Smooth muscle cell of the brain vasculature (primary cell): ENCODE measurements around the gene FYN.
A peak's percentile ranks its signal among the peaks of the same experiment; 100 is the strongest.

Source experiments
- DNase-seq: peaks from one replicate; pipeline ENCODE4 v3.0.0-alpha.2; 2012; ENCODE audit warnings: low read depth, low spot score

The FYN gene

DNA sequence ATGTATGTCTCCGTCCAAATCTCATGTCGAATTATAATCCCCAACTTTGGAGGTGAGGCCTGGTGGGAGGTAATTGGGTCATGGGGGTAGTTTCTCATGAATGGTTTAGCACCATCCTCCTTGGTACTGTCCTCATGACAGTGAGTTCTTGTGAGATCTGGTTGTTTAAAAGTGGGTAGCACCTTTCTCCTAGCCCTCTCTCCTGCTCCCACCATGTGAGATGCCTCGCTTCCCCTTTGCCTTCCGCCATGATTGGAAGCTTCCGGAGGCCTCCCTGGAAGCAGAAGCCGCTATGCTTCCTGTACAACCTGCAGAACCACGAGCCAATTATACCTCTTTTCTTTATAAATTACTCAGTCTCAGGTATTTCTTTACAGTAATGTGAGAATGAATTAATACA is 123.1 kb downstream of the FYN start:
- no peak for DNase-seq

DNA sequence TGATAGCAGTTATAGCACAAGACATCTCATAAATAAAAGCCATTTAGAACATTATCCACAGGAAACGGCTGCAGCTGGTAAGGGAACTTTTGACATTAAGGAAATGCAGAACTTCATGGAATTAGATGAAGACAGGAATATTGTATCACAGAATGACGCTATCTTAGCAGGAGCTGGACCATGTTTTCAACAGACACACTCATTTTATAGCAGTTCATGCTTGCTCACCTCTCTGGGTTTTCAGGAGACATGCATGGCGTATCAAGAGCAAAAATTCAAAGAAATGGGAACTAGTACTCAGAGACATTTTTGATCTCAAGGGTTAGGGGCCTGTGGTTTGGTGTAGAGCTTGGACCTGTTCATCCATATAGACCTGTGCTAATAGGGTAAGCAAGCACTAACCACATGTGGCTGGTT is 125.0 kb downstream of the FYN start:
- no peak for DNase-seq

DNA sequence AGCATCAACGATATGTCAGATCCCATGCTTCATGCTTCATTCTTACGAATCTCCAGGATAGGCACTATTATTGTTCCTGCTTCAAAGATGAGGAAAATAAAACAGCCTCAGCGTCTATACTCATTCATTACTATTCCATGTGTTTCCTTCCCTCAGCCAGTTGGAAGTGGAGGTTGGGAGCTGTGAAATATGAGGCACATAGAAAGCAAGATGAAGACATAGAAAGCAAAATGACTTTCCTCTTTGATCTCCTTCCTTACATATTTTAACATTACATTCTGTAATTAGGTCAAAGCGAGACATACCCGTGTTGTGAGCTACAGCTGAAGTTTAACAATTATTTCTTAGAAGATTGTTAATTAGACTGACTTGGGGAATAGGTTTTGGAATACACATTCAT is 125.4 kb downstream of the FYN start:
- no peak for DNase-seq

DNA sequence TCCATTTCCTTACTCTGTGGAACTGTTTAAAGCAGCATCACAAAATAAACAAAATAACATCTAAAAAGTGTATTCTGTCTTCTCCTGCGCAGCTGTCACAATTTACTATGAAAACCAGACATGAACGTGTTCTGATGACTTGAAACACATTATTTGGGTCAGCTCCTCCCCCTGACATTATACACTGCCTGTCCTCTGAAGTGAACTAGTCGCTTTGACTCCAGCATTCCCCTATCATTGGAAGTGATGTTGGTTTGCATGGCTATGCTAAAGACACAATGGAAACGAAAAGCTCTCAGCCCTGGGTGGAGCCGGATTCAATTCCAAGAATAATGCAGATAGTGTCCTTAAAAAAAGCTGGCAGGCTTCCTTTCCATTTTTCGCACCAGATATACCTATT is 125.9 kb downstream of the FYN start:
- DNase-seq = no peak

DNA sequence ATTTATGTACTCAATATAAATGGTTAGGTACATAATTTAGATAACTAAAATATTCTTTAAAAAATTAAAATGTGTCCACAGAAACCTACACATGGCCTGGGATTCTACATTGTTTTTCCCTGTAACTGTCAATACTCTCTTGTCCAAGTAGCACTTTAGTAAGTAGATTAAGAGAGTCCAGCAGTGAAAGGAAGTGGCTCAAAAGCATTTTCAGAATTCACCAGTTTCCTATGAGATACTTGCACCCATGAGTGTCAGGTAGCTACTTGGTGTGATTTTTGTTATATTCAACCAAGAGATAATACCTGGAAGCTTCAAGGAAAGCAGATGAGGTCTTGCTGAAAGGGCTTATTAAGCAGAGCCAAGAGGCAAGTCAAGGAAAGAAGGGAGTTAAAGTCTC is 126.3 kb downstream of the FYN start:
- no peak for DNase-seq

DNA sequence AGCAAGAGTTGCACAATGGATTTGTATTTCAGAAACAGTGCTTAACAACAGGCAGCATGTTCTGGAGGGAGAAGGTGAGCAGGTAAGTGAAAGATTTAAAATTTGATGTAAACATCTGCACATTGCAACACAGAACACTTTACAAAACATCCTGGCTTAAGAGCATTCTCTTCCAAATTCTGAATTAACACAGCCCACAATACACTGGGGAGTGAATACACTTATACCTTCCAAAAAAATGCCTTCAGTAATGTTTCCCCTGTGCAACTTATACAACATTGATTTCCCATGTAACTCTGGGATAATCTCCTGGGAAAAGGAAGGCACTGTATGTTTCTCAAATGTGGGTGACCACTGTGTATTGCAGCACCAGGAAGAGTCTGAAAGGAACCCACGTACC is 127.6 kb downstream of the FYN start:
- DNase-seq = no peak

DNA sequence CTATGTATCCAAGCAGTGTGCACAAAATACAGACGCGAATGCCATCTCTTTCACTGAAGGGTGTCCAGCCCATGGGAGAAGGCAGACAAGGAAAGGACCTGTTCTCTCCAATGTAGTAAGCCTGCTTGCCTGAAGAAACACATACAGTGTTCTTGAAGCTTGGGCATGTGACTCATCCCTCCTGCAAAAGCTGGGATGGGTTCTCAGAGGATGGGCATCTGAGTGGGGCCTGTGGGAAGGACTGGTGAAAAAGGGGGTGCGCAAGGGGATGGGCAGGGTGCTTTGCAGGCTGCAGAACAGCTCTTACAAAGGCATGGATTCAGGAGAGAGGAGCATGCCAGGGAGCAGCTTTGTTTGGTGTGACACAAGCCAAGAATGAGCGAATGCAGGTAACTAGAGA is 128.1 kb downstream of the FYN start:
- DNase-seq = no peak

DNA sequence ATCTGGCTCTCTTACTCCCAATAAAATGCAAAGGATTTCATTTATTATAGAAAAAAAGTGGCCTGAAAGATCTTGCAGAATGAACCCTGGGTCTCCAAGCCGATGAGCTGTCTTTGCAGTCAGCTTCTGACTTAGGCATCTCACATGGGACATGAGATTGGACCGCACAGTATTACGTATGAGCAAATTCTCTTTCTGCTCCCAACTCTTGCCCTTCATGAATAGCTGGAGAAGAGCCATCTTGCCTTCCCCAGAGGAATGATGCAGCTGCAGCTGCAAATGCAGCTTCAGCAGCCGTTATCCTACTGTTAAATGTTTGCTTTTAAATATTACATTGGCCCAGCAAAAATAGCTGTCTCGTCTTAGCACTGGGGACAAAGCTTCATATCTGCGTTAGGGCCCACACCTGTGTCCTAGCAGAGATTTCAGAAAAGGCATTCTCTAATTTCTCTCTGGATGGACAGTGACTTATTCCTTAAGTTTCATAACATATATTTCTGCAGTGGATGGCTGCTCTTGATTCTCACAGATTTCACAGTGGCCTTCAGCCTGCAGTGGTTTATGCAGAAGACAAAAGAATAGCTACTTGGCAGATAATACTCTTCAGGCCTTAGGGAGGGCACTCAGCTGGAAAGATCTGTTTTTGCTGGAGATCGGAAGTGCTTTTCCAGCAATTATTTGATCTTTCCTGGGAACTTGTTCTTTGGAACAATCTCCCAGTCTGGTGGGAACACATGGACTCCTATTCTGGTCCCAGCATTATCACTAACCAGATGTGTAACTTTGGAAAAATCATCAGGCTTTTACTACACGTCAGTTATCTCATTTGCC is 129.2 kb downstream of the FYN start:
- no peak for DNase-seq

DNA sequence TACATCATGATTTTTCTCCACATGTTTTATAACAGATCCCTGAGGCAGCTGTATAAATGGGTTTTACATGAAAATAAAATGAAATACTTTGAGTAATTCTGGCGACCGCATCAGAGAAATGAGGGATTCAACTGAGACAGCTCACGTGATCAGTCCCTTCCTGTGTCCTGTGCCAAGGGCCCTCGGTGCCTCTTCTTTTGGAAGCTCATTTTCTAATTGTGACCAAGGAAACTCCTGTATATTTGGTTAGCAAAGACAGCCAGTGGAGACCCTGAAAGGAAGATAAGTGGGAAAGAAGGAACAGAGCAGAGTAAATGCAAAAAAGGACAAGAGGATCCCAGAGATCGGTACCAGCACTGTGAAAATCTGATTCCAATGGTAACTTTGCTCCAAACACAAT is 129.9 kb downstream of the FYN start:
- DNase-seq = no peak

DNA sequence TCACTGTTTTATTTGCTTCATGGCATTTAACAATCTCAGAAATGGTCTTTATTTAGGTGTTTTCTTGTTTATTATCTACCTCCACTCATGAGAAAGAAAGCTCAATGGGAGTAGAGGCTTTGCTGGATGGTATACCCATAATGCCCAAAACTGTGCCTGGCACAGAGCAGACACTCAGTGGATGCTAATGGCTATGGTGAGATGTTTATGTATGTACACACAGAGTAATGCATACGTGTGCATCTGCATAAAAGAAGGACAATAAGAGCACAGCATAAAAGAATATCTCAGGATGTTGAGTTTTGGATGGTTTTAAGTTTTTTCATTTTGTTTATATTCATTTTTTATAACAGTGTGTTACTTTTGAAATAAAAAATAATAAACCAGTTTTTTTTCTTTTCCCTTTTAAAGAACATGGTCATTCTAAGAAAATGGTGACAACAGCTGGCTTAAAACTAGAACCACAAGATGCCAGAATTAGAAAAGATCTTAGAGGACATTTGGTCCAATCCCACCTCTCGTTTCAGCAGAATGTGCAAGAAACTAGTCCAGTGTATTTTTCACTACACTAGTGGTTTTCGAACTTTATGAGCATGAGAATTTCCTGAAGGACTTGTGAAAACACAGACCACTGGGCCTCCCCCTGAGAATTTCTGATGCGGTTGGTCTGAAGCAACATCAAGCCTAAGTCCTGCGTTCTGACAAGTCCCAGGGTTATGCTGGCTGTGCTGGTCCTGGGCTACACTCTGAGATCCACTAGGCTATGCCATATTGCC is 131.9 kb downstream of the FYN start:
- no peak for DNase-seq

DNA sequence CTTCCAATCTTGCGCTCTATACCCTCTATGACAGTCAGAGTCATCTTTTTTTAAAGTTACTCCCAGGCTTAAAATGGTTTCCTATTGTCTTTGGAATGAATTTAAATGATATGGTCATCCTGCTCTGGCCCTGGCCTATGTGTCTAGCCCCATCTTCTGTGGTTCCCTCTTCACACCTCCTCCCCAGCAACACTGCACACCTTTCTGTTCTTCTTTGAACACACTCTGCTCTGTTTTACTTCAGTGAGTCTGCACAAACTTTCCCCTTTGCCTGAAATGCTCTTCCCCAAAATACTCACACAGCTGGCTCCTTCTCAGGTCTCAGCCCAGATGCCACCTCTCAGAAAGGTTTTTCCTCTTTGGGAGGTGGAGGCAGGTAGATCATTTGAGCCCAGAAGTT is 132.7 kb downstream of the FYN start:
- no peak for DNase-seq

DNA sequence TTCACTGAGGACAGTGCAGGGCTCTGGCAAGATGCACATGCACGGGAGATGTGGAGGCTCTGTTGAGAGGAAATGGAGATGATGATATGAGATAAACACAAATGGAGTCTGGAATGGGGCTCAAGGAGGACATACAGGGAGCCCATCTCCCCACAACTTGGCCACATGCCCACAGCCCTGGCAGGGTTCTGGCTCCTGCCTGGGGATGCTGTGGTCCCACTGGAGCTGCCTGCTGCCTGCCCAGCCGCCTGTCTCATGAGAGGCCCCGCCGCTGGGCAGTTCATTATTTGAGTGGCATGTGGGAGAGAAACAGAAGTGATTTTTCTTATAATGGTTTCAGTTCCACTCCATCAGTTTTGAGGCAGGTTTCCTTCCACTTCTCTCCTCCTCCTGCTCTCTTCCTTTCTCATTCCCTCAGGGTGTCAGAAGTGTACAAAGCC is 134.0 kb downstream of the FYN start:
- DNase-seq = no peak

DNA sequence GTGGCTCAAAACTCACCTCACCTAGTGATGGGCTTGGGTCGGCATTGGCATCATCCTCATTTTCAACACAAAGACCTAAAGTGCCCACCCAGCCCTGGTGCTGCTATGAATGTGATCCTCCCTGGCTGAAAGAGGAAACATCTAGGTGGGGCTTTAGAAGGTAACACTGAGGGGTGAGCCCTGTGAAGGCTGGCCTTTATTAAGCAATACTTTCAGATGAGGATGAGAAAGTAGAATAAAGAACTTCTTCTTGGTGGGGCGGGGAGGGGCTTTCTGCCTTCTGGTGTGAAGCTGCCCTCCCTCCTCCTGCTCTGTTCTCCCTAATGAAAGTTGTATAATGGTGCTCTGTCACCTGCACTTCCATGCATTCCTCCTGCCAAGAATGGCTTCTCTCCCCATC is 134.6 kb downstream of the FYN start:
- DNase-seq = no peak

DNA sequence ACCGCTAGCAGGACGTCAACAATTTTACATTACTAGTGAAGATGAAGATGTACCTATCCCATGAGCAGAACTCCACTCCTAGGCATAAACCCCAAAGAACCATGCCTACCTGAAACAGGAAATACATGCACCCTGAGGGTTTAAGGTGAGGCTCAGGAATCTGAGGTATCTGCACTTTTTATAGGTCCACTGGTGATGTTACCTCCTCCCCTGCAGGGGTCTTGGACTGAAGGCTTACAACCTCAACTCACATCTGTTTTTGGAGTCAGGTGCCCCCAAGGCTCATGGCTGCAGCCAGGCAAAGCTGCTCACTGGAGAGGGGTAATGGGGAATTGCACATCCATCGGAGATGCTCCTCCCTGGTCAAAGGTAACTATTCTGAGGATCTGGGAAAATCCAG is 135.1 kb downstream of the FYN start:
- DNase-seq = no peak

DNA sequence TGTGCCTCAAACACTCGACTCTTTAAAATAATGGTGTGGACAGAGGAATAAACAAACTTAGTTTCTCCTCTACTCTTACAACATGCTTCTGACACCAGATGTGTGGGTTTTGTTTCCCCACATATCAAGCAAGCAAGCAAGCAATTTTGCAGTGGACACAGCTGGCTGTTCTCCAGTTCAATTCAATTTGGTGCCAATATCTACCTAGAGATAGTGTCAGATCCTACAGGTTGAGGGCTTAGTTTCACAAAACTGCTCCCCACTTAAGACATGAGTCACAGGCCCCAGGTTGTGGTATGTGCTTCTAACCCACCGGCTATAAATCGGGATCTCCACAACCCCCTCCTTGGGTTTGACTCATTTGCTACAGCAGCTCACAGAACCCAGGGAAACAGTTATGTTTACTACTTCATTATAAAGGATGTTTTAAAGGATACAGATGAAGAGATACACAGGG is 136.2 kb downstream of the FYN start:
- DNase-seq = no peak

DNA sequence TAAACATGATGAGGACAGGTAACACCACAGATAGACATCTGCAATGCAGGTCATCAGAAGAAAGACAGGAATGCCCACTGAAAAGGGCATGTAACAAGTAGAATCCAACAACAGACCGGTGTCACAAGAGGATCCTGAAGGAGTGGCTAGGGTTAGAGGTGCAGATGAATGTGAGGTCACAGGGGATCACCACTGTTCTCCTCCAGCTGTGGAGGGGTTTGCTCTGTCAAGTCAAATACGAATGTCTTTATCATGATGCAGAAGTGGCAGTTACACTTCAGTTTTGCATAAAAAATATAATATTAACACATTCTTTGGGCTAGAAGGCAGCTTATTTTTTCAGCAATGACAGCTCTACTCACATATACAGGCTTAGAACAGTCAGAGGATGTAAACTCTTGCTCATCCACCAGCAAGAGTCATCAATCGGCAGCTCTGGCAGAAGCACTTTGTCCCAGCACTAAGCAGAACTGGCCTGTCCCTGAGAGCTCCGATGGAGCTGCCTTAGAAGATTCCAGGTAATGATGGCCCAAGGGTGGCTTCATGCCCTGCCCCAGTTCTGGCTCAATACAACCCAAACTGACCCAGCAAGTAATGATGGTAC is 137.1 kb downstream of the FYN start:
- no peak for DNase-seq

DNA sequence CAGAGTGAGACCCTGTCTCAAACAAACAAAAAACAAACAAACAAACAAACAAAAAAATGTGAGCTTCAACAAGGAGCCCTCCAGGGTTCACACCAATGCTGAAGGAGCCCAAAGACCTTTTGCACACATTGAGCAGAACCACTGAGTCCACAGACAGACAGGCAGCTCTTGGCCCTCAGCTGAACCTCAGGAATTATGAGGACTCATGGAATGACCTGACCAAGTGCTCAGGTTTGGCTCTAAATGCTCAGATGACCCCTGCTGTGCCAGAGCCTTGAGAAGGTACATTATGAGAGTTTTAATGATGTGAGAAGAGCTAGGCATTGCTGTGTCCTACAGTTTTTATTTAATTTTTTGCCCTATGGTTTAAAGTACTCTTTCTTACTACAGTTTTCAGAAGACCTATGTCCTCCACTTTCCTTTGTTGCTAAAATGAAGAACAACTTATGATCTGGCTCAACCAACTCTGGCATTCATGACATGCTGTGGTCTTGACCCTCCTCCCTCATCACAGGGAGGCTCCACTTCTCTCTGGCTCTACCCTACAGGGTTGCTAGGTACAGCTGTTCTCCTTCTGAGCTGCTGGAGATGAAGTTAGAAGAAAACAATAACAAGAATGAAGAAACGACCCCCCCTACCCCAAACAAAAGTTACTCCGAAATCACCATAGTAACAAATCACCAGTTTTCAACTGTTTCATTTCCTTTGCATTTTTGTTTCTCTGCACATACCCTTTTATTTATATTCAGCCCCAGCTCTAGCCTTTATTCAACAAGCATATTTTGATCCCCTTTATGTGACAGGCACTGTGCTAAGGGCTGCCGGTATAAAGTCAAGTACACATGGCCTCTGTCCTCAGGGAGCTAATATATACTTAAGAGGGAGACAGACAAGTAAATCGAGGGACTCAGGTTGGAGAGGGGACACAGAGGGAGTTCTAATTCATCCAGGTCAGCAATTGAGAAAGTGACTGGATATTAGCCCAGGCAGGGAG is 138.9 kb downstream of the FYN start:
- DNase-seq = peak; percentile 89

DNA sequence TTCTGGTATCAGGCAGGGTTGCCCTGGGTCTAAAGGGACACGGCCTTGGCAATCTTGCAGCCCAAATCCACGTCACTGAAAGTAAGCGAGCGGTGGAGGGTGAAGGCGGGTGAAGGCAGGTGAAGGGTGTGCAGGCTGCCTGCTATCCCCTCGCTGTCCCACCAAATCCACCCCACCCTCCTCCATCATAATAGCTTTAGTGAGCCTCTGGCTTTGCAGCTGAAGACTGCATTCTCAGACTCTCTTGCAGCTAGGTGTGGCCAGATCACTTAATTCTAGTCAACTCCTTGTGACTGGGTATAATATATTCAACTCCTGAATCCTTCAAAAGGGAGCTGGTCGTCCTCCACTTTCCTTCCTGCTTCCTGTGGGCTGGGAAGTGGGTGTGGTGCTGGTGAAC is 140.9 kb downstream of the FYN start:
- no peak for DNase-seq

DNA sequence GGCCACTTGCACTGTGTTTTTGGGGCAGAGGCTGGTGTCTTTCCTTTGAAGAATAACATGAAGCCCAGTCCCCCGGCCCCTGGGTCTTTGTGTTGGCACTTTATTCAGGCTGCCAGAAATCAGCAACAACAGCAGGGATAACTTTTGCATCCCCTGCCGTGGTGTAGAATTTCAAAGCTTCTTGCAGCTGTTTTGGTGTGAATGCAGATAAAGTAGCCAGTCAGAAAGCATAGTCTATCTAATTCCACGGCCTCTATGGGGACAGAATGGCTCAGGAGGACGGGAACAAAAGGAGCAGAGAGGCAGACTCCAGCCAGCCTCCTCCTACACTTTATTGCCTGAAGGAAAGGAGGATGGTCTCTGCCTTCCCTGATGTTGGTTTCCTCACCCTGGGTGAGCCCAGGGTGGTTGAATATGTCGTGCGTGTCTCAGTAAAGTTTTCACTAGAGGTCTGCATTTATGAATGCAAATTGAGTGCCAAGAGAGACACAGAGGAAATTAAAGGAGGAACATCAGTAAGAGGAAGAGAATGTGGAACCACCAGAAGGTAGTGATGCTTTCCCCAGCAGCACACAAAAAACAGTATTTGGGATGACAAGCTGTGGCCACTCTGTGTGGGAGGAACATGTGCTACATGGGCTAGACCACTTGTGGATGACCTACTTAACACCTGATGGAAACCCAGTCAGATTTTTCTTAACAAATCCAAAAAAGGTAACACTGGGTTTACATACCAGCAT is 141.6 kb downstream of the FYN start:
- DNase-seq = no peak

DNA sequence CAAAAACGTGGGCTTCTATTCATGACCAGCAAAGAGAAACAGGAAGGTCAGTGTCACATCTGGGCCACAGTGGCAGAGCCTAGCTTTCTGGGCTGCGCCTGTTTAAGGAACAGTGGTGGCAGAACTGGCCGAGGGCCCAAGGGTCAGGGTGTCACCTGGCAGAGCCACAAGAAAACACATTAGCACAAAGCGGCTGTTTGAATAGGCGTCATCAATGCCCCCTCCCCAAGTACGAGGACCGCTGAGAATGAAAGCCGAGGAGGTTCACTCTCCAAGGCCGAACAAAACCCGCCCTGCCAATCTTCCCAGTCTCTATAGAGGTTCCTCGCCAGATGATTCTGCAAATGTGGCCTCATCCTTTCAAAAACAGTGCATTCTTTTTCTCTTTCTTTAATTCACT is 142.4 kb downstream of the FYN start:
- DNase-seq = no peak

DNA sequence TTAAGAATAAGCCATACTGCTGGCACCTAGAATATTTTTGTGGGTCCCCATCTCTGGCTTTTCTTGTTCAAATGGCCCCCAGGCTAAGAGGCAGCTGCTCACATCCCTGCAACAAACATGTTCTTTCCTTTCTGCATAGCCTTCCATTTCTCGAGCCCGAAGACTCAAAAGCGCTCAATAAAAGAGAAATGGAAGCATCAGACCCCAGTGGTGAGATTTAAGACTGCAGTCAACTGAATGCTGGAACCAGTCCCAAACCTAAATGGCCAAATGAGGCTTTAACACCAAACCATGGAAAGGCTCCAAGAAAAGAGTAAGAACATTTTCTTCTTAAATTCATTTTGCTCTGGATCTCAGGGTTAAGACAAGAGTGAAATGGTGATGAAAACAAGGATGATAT is 145.4 kb downstream of the FYN start:
- DNase-seq = no peak
